Fibroblast of upper back skin (primary cell): ENCODE measurements around the gene FBXO4.
A peak's percentile ranks its signal among the peaks of the same experiment; 100 is the strongest.
"Not testable (repeated sequence)": the region's sequence is repeated elsewhere in the genome, so short reads cannot be mapped to it uniquely, and the experiment has no call there.

ENCODE experiments used
- DNase-seq: peaks from one replicate; pipeline ENCODE4 v3.0.0-alpha.2; 2013

The FBXO4 gene

DNA sequence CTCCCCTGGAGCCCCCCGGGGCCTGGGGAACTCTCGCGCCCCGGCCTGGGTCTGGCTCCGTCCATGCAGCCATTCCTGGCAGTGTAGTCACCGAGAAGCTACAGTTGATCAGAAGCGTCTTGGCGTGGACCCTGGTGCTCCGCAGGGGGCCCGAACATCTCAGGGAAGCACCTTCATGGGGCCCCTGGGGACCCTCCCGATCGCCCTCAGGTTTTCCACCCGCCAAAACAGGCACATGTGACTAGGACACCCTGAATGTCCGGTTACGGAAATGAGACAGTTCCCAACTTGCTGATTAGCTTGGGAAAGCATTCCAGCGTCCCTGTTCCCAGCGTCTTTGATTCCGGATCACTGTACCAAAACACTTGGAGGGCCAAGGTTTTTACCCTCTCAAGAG is 472 bp downstream of the FBXO4 start:
- DNase-seq: peak; percentile 34

DNA sequence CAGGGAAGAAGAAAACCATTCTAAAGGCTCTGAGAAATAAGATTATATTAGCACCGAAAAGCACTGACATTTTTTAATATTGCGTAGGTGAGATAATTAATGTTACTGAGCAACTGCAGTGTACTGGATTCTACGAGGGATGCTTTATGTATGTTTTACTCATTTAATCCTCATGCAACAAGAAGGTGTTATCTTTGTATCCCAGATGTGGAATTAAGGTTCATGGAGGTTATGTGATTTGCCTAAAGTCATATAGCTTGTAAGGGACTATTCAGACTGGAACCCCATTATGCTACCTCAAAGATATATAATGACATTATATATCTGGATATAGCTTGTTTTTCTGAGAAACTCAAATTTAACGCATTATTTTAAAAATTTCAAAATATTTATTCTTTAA is 2.5 kb downstream of the FBXO4 start:
- no peak for DNase-seq

- no peak for DNase-seq
Measured at GRCh38 chr5:41929035-41929434, 4.0 kb downstream of the FBXO4 start.

DNA sequence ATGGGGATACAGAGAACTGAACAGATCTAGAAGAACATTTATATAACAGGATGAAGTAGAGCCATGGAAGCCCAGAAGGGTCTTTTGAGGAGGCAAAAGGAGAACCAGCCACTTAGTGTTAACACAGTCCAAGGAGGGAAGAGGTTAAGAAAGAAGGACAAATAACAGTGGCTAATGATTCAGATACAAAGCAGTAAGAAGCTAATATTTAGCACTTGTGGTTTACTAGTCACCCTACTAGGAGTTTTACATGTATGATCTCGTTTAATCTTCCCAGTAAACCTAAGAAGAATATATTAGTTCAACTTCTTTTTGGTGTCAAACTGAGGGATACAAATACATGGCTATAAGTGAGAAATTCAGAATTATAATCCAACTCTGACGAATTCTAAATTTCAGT is 7.7 kb downstream of the FBXO4 start:
- DNase-seq: no peak

DNA sequence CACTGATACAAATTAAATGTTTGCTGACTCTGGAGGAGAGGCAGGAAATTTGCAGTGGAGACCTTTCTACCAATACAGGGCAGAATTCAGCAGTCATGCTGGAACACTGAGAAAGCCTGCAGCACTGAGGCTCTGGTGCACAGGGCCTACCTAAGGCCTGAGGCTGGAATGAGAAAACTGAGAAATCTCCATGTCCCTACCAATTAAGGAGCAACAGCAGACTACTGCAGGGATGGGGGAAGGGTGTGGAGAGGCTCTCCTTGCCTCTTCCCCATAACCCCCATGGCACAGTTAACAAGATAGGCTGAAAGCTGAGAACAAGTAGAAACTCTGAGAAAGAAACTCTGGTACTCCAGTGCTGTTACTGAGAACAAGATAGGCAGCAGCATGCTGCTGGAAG is 10.5 kb downstream of the FBXO4 start:
- DNase-seq: no peak

GRCh38 chr5:41940641-41941040 is 15.6 kb downstream of the FBXO4 start:
- peak; percentile 0 for DNase-seq

DNA sequence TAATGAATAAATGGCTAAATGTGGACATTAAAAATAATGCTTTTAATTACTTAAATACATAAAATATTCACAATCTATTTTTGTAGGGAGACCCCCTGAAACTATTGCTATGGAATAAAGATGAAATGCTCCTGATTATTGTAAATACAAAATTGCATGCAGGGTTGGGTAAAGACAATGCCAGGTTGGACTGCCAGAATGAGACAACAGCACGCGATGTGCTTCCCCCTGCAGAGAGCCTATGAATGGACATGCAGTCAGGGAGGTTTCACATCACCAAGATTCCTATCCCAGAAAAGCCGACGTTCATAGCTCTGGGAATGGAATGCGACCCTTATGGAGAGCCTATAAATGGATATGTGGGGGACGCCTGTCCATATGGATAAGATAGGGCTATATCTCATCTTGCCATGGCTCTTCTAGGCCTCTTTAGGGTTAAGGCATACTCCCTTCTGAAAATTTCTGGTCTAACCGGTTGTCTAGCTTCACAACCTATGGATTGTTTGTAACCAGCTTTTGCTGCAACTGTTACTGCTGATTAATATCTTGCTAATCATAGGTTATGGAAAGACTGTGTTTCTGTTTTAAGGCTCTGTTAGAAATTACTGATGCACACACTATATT is 20.4 kb downstream of the FBXO4 start:
- not testable (repeated sequence) for DNase-seq

- DNase-seq: no peak
Measured at GRCh38 chr5:41951224-41951623, 26.1 kb downstream of the FBXO4 start.

- DNase-seq: no peak
Measured at GRCh38 chr5:41954286-41954685, 29.2 kb downstream of the FBXO4 start.

DNA sequence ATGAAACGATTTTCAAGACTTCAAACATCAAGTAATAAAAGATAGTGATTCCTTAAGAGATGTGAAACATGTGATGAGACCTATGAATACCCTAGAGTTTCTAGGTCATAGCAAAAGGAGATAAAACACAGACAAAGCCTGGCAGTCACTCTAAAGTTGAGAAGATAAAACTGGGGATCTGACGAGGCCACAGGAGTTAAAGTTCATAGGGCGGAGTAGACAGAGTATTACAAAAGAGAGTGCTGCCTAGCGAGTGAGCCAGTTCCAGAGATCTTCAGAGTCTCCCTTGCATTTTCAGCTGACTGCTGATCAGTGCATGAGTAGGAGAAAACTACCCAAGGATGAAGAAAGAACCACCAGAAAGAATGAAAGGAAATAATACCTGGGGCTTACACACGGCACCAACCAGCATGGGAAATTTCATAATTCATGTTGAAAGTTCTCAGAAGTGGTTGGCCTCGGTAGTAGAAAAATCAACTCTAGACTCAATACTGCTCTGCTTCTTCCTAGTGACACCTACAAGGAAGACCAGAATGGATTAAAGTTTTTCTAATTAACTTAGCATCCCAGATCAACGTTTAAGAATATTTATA is 30.4 kb downstream of the FBXO4 start:
- no peak for DNase-seq

GRCh38 chr5:41956943-41957342 is 31.9 kb downstream of the FBXO4 start:
- no peak for DNase-seq

- DNase-seq: no peak
Measured at GRCh38 chr5:41960481-41960880, 35.4 kb downstream of the FBXO4 start.

GRCh38 chr5:41961736-41962135 is 36.7 kb downstream of the FBXO4 start:
- no peak for DNase-seq

DNA sequence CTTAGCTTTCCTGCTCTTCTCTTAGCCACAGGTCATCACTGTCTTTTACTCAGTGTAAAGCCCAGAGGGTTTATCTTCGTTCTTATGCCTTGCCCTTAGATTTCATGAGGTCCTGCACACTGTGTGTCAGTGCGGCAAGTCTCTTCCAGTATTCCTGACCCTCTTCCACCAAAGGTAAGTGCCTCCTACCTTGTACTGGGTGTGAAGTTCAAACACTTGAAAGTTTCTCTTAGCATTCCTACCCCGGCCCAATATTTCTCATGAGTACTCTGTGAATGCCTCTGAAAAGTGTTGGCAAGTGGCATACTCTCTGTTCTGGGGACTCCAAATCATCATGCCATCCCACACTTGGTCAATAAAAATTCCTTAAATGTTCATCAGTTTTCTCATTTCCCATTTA is 37.4 kb downstream of the FBXO4 start:
- DNase-seq: no peak

DNA sequence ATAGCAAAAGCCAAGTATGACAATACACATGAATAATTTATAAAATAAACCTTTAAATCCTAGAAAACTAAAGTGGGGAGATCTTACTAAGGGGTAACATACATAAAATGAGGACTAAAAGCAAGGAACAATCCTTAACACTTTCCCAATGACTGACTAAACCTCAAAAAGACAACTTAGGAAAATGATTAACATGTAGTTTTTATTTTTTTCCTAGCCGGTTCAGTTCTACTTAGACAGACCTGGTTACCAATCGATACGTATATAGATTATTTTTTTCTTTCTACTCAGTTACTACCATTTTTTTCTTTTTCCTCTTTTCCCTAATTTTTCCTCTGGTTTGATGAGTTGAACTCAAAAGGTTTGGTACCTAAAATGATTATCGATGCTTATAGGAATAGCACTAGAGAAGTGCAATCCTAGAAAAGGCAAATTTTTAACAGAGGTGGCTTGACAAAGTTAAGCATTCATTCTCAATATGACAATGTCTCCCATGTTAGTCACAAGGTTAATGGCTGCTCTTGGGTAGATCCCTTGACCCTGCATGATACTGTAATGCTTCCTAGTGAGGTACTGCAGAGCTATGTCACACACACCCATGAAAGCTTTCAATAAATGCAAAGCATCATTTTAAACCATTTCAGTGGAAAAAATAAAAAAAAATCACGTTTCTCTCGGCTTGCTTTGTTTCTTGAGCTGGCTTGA is 41.5 kb downstream of the FBXO4 start:
- no peak for DNase-seq

DNA sequence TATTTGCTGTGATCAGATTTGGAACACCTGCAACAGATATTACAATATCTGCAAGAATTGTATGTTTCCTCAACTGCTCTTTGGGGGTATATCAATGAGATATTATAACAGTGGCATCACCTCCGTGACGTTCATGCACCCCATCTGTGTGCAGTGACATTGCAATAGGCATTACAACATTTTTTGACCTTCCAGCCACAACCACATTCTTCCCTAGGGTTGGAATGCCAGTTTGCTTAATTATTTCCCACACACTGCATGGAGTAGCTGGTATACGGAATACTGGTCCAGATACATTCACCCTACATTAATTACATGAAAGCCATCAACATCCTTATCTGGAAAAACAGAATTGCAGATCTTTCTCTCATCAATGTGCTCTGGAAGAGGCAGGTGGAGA is 42.3 kb downstream of the FBXO4 start:
- DNase-seq: no peak

DNA sequence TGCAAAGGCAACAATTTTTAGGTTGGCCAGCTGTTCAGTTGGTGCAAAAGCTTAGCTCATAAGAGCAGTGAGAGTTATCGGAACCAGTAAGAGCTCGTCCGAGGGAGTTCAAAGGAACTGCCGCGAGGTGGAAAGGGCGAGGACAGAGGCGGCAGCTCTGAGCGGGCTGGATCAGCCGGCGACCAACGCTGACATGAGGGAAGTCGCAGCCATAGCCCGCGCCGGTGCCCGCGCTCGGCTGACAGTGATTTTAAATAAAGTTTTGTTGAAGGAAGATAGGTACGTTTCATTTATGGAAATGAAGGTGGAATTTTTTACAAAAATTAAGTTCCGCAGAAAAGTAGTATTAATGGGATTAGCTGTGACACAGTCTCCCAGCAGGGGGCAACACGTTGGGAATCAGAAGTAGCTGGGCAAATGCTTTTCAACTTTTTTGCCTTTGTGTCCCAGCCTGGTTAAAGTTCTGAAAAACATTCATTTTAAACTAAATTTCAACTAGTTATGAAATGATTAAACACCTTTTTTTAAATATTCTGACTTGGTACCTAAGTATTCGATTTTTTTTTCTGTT is 43.2 kb downstream of the FBXO4 start:
- no peak for DNase-seq

DNA sequence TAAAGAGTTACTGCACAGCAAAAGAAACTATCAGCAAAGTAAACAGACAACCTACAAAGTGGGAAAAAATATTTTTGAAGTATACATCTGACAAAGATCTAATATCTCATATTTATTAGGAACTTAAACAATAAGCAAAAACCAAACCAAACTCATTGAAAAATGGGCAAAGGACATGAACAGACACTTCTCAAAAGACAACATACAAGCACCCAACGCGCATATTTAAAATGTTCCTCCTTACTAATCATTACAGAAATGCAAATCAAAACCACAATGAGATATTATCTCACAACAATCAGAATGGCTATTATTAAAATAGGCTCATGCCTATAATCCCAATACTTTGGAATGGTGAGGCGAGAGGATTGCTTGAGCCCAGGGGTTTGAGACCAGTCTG is 48.0 kb downstream of the FBXO4 start:
- DNase-seq: no peak

GRCh38 chr5:41973887-41974286 is 48.8 kb downstream of the FBXO4 start:
- no peak for DNase-seq

DNA sequence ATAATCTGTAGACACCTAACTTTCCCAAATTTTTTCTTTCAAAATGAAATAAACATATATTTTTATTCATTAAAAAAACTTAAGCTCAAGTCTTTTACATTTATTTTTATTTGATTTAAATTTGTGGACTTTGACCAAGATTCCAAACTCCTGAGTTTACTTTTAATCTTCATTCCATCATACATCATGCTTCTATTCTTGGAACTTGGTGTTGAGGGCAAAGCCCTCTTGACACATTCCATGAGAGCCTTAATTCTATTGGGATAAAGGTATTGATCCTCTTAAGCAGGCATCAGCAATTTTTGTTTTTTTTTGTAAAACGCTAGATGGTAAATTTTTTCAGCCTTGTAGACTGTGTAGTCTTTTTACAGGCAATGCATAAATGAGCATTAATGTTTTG is 53.6 kb downstream of the FBXO4 start:
- DNase-seq: peak; percentile 1

GRCh38 chr5:41980396-41980795 is 55.3 kb downstream of the FBXO4 start:
- DNase-seq: no peak

- no peak for DNase-seq
Measured at GRCh38 chr5:41980870-41981269, 55.8 kb downstream of the FBXO4 start.

- not testable (repeated sequence) for DNase-seq
Measured at GRCh38 chr5:41982858-41983257, 57.8 kb downstream of the FBXO4 start.

- no peak for DNase-seq
Measured at GRCh38 chr5:41983284-41983683, 58.2 kb downstream of the FBXO4 start.
